ENCODE measurements around the gene RNF220. TPM values are rescaled to one million over a fixed set of nuclear protein-coding genes. Genes with fewer than 3 reads are reported as not detected.

Gene RNF220
- total and polyA plus RNA-seq, 9 of the 15 experiments (the other 6 are each of a cell fraction or from before 2014, with no cell fraction given) = 5.1 to 117 (median 66.9) TPM

- TF ChIP-seq PBX2 (CRISPR knock-in tag; IDR thresholded peaks at IDR 0.05; ENCODE audit: low read depth) (no peak), PBX2 (tag; conservative IDR thresholded peaks at IDR 0.05; ENCODE audit: low read depth) (peak; percentile 66), NCOA1 (IDR thresholded peaks at IDR 0.05; ENCODE audit: low read depth) (no peak), BHLHE40 (IDR thresholded peaks at IDR 0.05; ENCODE audit: low read length) (no peak), KLF10 (CRISPR knock-in tag; IDR thresholded peaks at IDR 0.05) (no peak), HDAC8 (tag; IDR thresholded peaks at IDR 0.05) (no peak), RREB1 (CRISPR knock-in tag; IDR thresholded peaks at IDR 0.05) (no peak), ZZZ3 (IDR thresholded peaks at IDR 0.05) (no peak)
These were observed 219.3 kb downstream of the RNF220 start (continued) for GRCh38 chr1:44624268-44624901.

Data from K562 (cell line).